GM23338 (cell line): ENCODE results near the gene IQGAP2.

Experiments
- CTCF ChIP-seq, 2 experiments: fragments of 200-600 bp in 1 of 2; sonication (generic) in 1 of 2; conservative IDR thresholded peaks; 2 replicates each; pipeline versions ENCODE4 v1.5.1 to v1.6.1; 2016 to 2017; ENCODE audit warnings: antibody characterized with exemption in 2 of 2, low read depth in 2 of 2, mild to moderate bottlenecking in 2 of 2, moderate library complexity in 1 of 2
- ETS1 ChIP-seq: IDR thresholded peaks from 2 replicates; pipeline ENCODE4 v1.6.1; 2016; ENCODE audit warnings: antibody characterized with exemption
- EZH2 ChIP-seq: fragments of 200-600 bp; sonication (generic); IDR thresholded peaks from one replicate; pipeline ENCODE4 v1.8.0; 2017; ENCODE audit warnings: antibody characterized with exemption, mild to moderate bottlenecking, low read depth; ENCODE audit not compliant: unreplicated experiment
- EZH2phosphoT487 ChIP-seq: fragments of 200-600 bp; sonication (generic); IDR thresholded peaks from one replicate; pipeline ENCODE4 v1.8.1; 2018; ENCODE audit warnings: antibody characterized with exemption; ENCODE audit not compliant: unreplicated experiment
- JUNB ChIP-seq: IDR thresholded peaks from one replicate; pipeline ENCODE4 v1.6.1; 2016; ENCODE audit warnings: antibody characterized with exemption; ENCODE audit not compliant: unreplicated experiment
- POLR2AphosphoS5 ChIP-seq: IDR thresholded peaks from 2 replicates; pipeline ENCODE4 v1.6.1; 2016; ENCODE audit warnings: antibody characterized with exemption, low read depth
- REST ChIP-seq: IDR thresholded peaks from one replicate; pipeline ENCODE4 v1.6.1; 2018; ENCODE audit warnings: antibody characterized with exemption; ENCODE audit not compliant: unreplicated experiment
- STAT1 ChIP-seq: IDR thresholded peaks from one replicate; pipeline ENCODE4 v1.6.1; 2016; ENCODE audit warnings: antibody characterized with exemption; ENCODE audit not compliant: unreplicated experiment
- ZNF331 ChIP-seq: fragments of 250-450 bp; sonication (Bioruptor Pico); IDR thresholded peaks from 2 replicates; pipeline ENCODE4 v1.5.0; 2020; ENCODE audit warnings: low read depth, mild to moderate bottlenecking, moderate library complexity
- ZNF462 ChIP-seq: fragments of 250-450 bp; sonication (Bioruptor Pico); IDR thresholded peaks from 2 replicates; pipeline ENCODE4 v1.5.0; 2020; ENCODE audit warnings: mild to moderate bottlenecking, moderate library complexity

- TF ChIP-seq POLR2AphosphoS5, result no peak
- TF ChIP-seq ETS1, result no peak
- TF ChIP-seq ZNF462 (CRISPR knock-in tag), result no peak
- TF ChIP-seq CTCF (conservative IDR thresholded peaks at IDR 0.05; ENCODE audit: low read depth in 2 of 2), result no peak
- TF ChIP-seq ZNF331, result no peak
- no peak for TF ChIP-seq EZH2
- TF ChIP-seq REST, result no peak
- no peak for TF ChIP-seq JUNB
- no peak for TF ChIP-seq EZH2phosphoT487
- TF ChIP-seq STAT1, result no peak
These were observed 23.2 kb upstream of the IQGAP2 start for GRCh38 chr5:76379855-76380254.
